ENCODE measurements around the gene OR4E2.
"Not testable (repeated sequence)": the region's sequence is repeated elsewhere in the genome, so short reads cannot be mapped to it uniquely, and the experiment has no call there.

OR4E2 gene

DNA sequence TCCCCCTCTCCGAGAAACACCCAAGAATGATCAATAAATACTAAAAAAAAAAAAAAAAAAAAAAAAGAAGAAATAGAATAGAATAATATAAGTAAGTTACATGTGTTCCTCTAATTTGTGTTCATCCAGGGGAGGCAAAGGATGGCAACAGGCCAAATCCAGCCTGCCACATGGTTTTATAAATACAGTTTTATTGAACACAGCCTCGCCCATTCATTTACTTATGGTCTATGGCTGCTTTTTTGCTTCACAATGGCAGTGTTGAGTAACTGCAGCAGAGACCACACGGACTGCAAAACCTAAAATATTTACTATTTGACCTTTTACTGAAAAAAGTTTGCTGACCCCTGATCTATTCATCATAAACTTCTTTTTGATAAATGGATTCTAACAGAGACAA is 44.9 kb downstream of the OR4E2 start:
- not testable (repeated sequence) for DNase-seq

DNA sequence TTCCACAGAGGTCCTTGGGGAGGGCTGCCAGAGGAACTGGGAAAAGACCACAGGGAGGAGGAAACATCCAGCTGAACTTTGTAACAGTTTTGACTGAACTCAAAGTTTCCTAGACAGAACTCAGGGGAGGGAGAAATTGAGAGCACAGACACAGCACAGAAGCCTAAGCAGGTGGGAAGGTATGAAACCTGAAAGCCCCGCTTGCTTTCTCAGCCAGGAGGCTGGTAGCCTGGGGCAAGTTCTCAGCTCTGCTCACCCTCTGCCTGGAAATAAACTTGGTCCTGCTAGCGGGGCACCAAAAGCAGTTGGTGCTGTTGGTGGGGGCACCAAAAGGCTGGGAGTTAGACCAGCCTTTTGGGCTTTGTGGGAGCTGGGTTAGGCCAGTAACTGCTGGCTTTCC is 45.9 kb downstream of the OR4E2 start:
- DNase-seq = no peak

DNA sequence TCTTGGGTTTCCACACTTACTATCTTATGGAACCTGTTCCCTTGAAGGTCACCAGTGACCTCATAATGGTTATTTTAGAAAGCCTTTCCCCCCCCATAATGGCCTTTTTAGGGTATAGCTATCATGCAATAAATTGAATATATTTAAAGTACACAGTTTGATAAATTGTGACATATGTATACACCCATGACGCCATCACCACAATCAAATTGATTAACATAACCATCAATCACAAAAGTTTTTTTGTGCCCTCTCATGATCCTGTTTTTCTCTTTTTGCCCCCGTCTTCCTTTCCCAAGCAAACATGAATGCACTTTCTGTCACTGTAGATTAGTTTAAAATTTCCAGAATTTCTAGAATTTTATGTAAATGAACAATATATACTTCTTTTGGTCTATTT is 48.7 kb downstream of the OR4E2 start:
- DNase-seq = no peak

DNA sequence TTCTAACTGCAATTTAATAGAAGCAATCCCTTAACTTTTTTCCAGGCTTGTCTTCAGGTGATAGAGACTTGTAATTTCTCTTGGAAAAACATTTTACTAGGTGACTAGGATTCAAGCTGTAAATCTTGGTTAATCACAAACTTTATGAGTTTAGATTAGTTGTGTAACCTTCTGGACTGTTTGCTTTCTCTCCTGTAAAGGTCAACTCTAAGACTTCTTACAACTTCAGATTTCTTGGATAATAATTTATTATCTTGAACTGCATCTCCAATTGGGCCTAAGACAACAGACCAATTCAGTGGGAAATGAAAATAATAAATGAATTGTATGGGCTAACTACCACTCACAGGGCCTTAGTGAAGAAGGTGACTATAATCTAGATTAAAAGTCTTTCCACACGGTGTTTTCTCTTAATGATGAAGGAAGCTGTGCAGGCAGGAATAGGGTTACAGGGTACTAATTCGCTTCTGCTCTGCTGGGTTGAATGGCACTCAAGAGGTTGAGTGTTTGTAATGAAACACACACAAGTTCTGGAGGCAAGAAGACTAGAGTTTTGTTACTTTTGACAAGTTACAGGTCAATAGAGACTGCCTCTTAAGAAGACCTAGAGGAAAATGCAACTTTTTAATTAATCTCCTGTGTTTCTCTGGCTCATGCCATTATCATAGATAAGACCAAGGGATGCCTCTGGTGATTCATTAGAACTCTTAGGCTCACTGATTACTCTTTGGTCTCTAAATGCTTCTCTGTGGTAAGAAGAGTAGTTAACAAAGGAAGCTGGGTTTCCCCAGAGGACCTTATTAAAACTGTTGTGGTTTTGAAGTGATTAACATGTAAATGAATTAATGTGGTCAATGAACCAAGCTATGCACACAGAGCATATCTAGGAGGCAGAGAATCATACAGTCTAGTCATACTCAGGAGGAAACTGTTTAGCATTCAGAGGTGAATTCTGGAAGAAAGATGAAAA is 50.0 kb downstream of the OR4E2 start:
- peak; percentile 46 for DNase-seq

DNA sequence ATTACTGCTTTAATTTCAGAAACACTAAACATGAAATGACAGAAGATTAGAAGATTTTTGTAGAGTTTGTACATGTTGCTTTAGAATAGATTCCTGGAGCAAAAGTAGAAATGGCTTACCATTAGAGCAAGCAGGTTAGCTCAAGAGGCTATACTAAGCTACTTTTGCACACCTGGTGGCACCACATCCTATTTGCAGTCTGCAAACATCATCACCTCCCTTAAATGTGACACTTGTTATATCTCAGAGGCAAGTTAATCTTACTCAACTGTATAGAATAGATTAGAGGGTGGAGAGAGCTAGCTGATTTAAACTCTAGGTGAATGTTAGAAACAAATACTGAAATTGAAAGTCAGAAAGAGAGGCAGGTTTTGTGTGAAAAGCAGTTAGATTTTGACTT is 50.7 kb downstream of the OR4E2 start:
- no peak for DNase-seq

DNA sequence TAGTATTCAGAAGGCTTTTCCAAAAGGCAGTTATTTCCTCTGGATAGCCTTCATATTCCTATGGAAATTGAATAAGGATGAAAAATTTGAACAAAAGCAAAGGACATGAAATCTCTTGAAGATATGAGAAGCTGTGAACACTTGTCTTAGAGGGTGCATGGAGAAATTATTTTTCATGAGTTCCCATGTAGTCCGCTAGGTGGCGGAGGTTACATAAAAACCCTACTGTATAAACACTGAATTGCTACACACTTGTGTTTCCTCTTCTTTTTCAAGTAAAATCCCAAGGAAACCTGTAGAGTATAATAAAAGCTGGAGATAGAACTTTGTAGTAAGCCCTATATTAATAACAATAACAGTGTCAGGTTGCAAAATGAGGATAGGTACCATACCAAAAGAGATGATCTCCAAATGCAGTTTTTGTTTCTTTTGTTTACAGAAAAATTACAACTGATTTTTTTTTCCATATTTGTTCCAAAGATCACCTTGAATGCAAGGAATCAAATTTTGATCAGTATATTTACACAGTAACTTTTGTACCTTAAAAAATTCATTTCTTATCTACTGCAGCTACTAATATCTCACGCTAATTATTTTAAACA is 57.8 kb downstream of the OR4E2 start:
- DNase-seq = peak; percentile 57

DNA sequence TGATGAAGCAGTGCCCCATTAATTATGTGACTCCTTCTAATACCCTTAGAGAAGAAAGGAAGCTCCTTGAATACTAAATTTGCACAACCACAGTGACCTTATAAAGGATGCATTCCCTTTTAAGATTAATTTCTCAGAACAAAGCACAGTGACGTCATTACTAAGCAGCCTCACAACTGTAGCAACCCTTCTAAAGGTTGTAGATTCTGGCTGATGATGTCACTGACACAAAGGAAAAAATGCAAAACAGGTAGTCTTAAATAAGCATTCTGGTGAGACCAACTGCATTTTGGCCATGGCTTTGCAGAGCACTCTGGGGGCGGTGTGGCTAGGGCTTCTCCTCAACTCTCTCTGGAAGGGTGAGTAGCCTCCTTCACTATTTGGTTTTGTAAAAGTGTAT is 58.4 kb downstream of the OR4E2 start:
- DNase-seq = no peak

DNA sequence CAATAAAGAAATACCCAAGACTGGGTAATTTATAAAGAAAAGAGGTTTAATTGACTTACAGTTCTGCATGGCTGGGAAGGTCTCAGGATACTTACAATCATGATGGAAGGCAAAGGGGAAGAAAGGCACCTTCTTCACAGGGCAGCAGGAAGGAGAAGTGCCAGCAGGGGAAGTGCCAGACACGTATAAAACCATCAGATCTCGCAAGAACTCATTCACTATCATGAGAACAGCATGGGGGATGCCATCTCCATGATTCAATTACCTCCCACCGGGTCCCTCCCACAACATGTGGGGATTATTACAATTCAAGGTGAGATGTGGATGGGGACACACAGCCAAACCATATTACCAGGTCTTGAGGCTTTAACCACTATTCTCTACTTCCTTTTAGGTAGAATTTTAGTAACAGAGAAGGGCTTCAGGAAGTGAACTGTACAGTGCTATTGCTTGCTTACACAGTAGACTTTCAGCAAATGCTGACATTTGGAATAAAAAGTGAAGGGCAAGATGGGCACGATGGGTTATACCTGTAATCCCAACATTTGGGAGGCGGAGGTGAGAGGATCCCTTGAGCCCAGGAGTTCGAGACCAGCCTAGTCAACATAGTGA is 60.8 kb downstream of the OR4E2 start:
- DNase-seq = no peak

Measured in CD4-positive, alpha-beta T cell treated with Interleukin-4 for 4 hours (primary cell).